ENCODE measurements around the gene TMEM115. TPM values are rescaled to one million over a fixed set of nuclear protein-coding genes. Genes with fewer than 3 reads are reported as not detected.
A peak's percentile ranks its signal among the peaks of the same experiment; 100 is the strongest.

TMEM115 gene
- total and polyA plus RNA-seq, 2 donors (not counting 3 experiments of a cell fraction or from before 2014, with no cell fraction given), result 44.7 to 65.5 TPM

DNA sequence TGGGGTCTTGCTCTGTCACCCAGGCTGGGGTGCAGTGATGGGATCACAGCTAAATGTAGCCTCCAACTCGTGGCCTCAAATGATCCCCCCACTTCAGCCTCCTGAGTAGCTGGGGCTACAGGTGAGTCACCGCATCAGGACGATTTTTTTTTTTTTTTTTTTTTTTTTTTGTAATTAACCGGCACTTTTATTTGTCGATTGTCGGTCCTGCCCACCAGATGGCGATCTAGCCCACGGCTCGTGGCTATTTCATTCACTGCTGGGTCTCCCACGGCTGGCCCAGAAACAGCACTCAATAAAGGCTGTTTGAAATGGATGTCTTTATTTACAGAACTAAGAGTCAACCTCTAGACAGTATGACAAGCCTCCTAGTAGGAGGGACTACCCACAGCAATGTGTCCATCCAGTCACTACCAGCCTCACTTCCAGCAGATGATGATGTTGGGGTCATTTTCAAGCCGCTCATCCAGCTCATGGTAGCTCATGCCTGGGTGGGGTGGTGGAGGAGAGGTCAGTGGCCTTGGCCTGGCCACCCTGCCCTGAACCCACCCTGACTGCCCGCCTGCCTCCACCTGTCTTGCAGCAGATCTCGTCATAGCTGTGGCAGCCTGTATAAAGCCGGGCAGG lies 12.0 kb downstream of the TMEM115 start:
- no peaks in the 10 kb centered on the region for H3K9me1 ChIP-seq (replicated peaks; ENCODE audit: control insufficient read depth, extremely low read depth, insufficient read depth, low read length)
- intact Hi-C loops (cut with micrococcal nuclease) (loop anchor here (1.0 to 5.0 kb wide), 5 partner anchors 41 to 265 kb away; no protein-coding TSS in a partner anchor), dilution Hi-C loops (cut with MboI; ENCODE audit: extremely low pct_ligation_motif_present, low sequenced_read_pairs) (no loop called here)

More for the DNA sequence above, 12.0 kb downstream of the TMEM115 start:
- BruUV-seq (replicated peaks), result no TSS peak
- CTCF ChIA-PET, result interaction anchor here (0.6 to 7.7 kb wide), 15 partner anchors 10 to 265 kb away, joined by 3 to 165 read pairs (median 4); partner anchors contain the start of genes C3orf18 and CISH
- H3K9me3 ChIP-seq (replicated peaks; ENCODE audit: control insufficient read depth, insufficient read depth, low read length), result no peaks in the 10 kb centered on the region
- no peaks in the 10 kb centered on the region for H3K27me3 ChIP-seq (ENCODE audit: control insufficient read depth in 2 of 2, insufficient read depth in 2 of 2, low read length in 2 of 2)
- H4K20me1 ChIP-seq (replicated peaks; ENCODE audit: control insufficient read depth, extremely low read depth, insufficient read depth, low read length), result no peaks in the 10 kb centered on the region
- peaks cover 21% of the 10 kb centered on the region for H3K4me1 ChIP-seq (ENCODE audit: control insufficient read depth, extremely low read depth, insufficient read depth, low read length)
- H3K36me3 ChIP-seq (ENCODE audit: control insufficient read depth in 2 of 2, extremely low read depth in 1 of 2, insufficient read depth in 2 of 2, low read length in 2 of 2), result peaks cover 0 to 4% of the 10 kb centered on the region in 2 experiments
- no peak overlapping the region for H3K27ac ChIP-seq (ENCODE audit: insufficient read depth, low read depth, low read length)
- no peaks in the 10 kb centered on the region for H3K79me2 ChIP-seq (ENCODE audit: control insufficient read depth, insufficient read depth, low read length)
- POLR2A ChIA-PET, result interaction anchor here (1.0 kb wide), 1 partner anchor 195 kb away, joined by 3 read pairs; no protein-coding TSS in a partner anchor
- no peak overlapping the region for H2AFZ ChIP-seq (ENCODE audit: low read depth, low read length)
- no peak overlapping the region for H3K4me3 ChIP-seq (replicated peaks in 1 of 3; ENCODE audit: insufficient read depth in 1 of 3, low read depth in 1 of 3, low read length in 3 of 3)
- no peak overlapping the region for H3K4me2 ChIP-seq (ENCODE audit: insufficient read depth, low read length)
- FAIRE-seq, result peak; percentile 86
- TF ChIP-seq EZH2 (IDR thresholded peaks at IDR 0.05; ENCODE audit: borderline replicate concordance, low read depth, low read length, severe bottlenecking) (no peak), FOS (IDR thresholded peaks at IDR 0.05; ENCODE audit: borderline replicate concordance, insufficient read depth, low read length) (peak; percentile 60), JUN (IDR thresholded peaks at IDR 0.05; ENCODE audit: borderline replicate concordance, insufficient read depth, insufficient read length, low read depth) (peak; percentile 38), MAX (IDR thresholded peaks at IDR 0.05; ENCODE audit: insufficient read depth, insufficient read length) (no peak)
- TF ChIP-seq, protein P1, sequence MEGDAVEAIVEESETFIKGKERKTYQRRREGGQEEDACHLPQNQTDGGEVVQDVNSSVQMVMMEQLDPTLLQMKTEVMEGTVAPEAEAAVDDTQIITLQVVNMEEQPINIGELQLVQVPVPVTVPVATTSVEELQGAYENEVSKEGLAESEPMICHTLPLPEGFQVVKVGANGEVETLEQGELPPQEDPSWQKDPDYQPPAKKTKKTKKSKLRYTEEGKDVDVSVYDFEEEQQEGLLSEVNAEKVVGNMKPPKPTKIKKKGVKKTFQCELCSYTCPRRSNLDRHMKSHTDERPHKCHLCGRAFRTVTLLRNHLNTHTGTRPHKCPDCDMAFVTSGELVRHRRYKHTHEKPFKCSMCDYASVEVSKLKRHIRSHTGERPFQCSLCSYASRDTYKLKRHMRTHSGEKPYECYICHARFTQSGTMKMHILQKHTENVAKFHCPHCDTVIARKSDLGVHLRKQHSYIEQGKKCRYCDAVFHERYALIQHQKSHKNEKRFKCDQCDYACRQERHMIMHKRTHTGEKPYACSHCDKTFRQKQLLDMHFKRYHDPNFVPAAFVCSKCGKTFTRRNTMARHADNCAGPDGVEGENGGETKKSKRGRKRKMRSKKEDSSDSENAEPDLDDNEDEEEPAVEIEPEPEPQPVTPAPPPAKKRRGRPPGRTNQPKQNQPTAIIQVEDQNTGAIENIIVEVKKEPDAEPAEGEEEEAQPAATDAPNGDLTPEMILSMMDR (IDR thresholded peaks at IDR 0.05; ENCODE audit: extremely low read depth in 1 of 2, insufficient read depth in 1 of 2, low read depth in 1 of 2, low read length in 2 of 2), result peak; percentile 63 to 64
- H3K9ac ChIP-seq (replicated peaks; ENCODE audit: extremely low read depth, insufficient read depth, low read length), result no peak overlapping the region
- DNase-seq (ENCODE audit: low read depth, low spot score), result peak; percentile 84
